Hepatocyte (in vitro differentiated cells): Measurements from ENCODE around the gene RPL35. TPM values are rescaled to one million over a fixed set of nuclear protein-coding genes. Genes with fewer than 3 reads are reported as not detected.

Experiments
- DNase-seq: peaks from one replicate; pipeline ENCODE4 v3.0.0-alpha.2; 2016; ENCODE audit warnings: low spot score
- H2AFZ ChIP-seq: fragments of 200-600 bp; sonication (generic); 2 replicates; pipeline ENCODE4 v1.6.0; 2016; ENCODE audit warnings: antibody characterized with exemption, mild to moderate bottlenecking
- H3K27ac ChIP-seq: fragments of 200-600 bp; sonication (generic); 2 replicates; pipeline ENCODE4 v1.5.1; 2016; ENCODE audit warnings: mild to moderate bottlenecking
- H3K27me3 ChIP-seq: fragments of 200-600 bp; sonication (generic); 2 replicates; pipeline ENCODE4 v1.6.1; 2016
- H3K36me3 ChIP-seq: fragments of 200-600 bp; sonication (generic); replicated peaks from 2 replicates; pipeline ENCODE4 v1.5.1; 2016; ENCODE audit warnings: low read depth; ENCODE audit not compliant: insufficient read depth
- H3K4me1 ChIP-seq: fragments of 200-600 bp; sonication (generic); 2 replicates; pipeline ENCODE4 v1.5.1; 2016; ENCODE audit warnings: mild to moderate bottlenecking, moderate library complexity; ENCODE audit not compliant: insufficient read depth
- H3K4me2 ChIP-seq: fragments of 200-600 bp; sonication (generic); 2 replicates; pipeline ENCODE4 v1.6.0; 2016
- H3K4me3 ChIP-seq: fragments of 200-600 bp; sonication (generic); 2 replicates; pipeline ENCODE4 v1.5.1; 2016; ENCODE audit warnings: mild to moderate bottlenecking
- H3K79me2 ChIP-seq: fragments of 200-600 bp; sonication (generic); 2 replicates; pipeline ENCODE4 v1.6.0; 2017; ENCODE audit warnings: mild to moderate bottlenecking
- H3K9me2 ChIP-seq: fragments of 200-600 bp; sonication (generic); replicated peaks from 2 replicates; pipeline ENCODE4 v1.6.0; 2017; ENCODE audit warnings: mild to moderate bottlenecking; ENCODE audit not compliant: insufficient read depth
- H3K9me3 ChIP-seq: fragments of 200-600 bp; sonication (generic); 2 replicates; pipeline ENCODE4 v1.5.1; 2016; ENCODE audit warnings: low read depth, mild to moderate bottlenecking
- H4K20me1 ChIP-seq: fragments of 200-600 bp; sonication (generic); 2 replicates; pipeline ENCODE4 v1.6.0; 2016; ENCODE audit warnings: mild to moderate bottlenecking; ENCODE audit not compliant: insufficient read depth, poor library complexity, severe bottlenecking
- EZH2 ChIP-seq: fragments of 200-600 bp; sonication (generic); IDR thresholded peaks from 2 replicates; pipeline ENCODE4 v1.6.1; 2016; ENCODE audit warnings: antibody characterized with exemption, mild to moderate bottlenecking, borderline replicate concordance
- EZH2phosphoT487 ChIP-seq: fragments of 200-600 bp; sonication (generic); IDR thresholded peaks from one replicate; pipeline ENCODE4 v1.6.1; 2018; ENCODE audit warnings: antibody characterized with exemption, mild to moderate bottlenecking, low read depth, moderate library complexity; ENCODE audit not compliant: unreplicated experiment, severe bottlenecking
- WGBS: methylation state at CpG from one replicate; pipeline ENCODE4 v1.1.6; 2016; ENCODE audit warnings: low lambda C conversion rate; ENCODE audit errors: missing lambda C conversion rate; 5-methylcytosine and 5-hydroxymethylcytosine counted together
- polyA plus RNA-seq: library from polyadenylated mRNA; unstranded; fragments of >200 nt; fragmentation: Nextera tagmentation; extraction: Ambion mirVana; gene quantifications from 2 replicates; pipeline ENCODE4 v1.2.1, GENCODE V29; 2016
- total RNA-seq: library from RNA; depleted of rRNA; stranded (reverse); fragments of >200 nt; gene quantifications from 2 replicates; pipeline ENCODE4 v1.2.3, GENCODE V29; 2014
- TF ChIP-seq, protein P1 (sequence below): fragments of 200-600 bp; sonication (generic); IDR thresholded peaks from 2 replicates; pipeline ENCODE4 v1.5.1; 2016; ENCODE audit warnings: antibody characterized with exemption, mild to moderate bottlenecking; ENCODE audit not compliant: poor library complexity

Gene RPL35
- total and polyA plus RNA-seq, 2 experiments from 2014 or later = 927 to 1,257 TPM

DNA sequence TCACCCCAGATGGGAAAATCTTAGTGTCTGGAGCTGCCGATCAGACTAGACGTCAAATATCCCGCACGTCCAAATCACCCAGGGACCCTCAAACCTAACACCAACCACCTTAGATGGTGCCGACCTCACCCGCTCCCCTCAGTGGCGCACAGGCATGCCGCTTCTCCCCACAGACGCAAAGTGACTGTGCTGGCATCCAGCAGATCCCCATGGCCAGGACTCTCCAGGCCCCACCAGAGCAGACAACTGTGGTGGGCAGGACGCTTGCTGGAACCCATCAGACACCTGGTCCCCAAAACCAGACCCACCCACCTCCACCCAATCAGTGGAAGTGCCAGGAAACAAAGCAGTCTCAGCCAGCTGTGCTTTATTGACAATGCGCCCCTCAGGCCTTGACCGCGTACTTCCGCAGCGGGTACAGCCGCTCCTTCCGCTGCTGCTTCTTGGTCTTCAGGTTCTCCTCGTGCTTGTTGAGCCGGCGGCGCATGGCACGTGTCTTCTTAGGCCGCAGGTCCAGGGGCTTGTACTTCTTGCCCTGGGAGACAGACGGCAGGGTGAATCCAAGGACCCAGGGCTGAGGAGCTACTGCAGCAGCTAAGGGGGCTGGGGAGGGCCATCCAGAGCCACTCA lies 4.1 kb downstream of the RPL35 start:
- H3K4me3 ChIP-seq = no peak overlapping the region

DNA sequence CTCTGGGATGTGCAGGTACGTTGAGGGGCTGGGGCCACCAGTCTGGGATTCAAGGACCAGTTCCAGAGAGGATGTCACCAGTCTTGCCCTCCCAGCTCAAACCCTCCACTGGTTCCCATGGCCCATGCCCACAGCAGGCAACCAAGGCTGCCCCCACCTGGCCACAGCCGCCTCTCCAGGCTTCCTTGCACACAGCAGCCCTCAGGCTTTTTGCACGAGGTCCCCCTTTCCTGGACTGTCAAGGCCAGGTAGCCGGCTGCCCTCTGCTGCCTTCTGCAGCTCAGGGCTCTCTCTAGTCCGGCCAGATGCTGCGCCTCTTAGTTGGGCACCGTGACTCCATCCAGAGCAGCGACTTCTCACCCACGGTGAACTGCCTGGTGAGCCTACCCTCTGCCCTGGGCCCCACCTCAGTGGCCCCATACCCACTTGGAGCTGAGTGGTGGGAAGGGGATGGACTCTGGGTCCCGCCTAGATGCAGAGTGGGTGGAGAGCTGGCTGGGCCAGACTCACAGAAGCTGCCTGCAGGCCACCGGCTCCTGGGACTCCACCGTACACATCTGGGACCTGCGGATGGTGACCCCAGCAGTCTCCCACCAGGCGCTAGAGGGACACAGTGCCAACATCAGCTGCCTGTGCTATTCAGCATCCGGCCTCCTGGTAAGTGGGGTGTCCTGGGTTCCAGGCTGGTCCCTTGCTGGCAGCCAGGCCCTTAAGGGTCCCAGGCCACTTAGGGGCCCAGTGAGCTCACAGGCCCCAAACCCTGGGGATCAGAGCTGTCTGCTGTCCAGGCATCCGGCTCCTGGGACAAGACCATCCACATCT lies 5.6 kb downstream of the RPL35 start:
- Histone ChIP-seq H3K9me2 (no peaks in the 10 kb centered on the region), H3K4me3 (no peak overlapping the region), H4K20me1 (peaks cover 46% of the 10 kb centered on the region), H3K4me2 (no peak overlapping the region), H2AFZ (no peak overlapping the region), H3K27ac (no peak overlapping the region), H3K36me3 (no peaks in the 10 kb centered on the region), H3K9me3 (no peaks in the 10 kb centered on the region), H3K4me1 (peaks cover 20% of the 10 kb centered on the region), H3K79me2 (peaks cover 24% of the 10 kb centered on the region), H3K27me3 (no peaks in the 10 kb centered on the region)
- WGBS = 61% methylated on average over 16 of the region's 16 CpGs
- TF ChIP-seq, protein P1, sequence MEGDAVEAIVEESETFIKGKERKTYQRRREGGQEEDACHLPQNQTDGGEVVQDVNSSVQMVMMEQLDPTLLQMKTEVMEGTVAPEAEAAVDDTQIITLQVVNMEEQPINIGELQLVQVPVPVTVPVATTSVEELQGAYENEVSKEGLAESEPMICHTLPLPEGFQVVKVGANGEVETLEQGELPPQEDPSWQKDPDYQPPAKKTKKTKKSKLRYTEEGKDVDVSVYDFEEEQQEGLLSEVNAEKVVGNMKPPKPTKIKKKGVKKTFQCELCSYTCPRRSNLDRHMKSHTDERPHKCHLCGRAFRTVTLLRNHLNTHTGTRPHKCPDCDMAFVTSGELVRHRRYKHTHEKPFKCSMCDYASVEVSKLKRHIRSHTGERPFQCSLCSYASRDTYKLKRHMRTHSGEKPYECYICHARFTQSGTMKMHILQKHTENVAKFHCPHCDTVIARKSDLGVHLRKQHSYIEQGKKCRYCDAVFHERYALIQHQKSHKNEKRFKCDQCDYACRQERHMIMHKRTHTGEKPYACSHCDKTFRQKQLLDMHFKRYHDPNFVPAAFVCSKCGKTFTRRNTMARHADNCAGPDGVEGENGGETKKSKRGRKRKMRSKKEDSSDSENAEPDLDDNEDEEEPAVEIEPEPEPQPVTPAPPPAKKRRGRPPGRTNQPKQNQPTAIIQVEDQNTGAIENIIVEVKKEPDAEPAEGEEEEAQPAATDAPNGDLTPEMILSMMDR = peak; percentile 30
- TF ChIP-seq EZH2phosphoT487 = no peak
- no peak for TF ChIP-seq EZH2
- DNase-seq = no peak

More for the DNA sequence above, 4.1 kb downstream of the RPL35 start:
- H3K4me1 ChIP-seq = peaks cover 16% of the 10 kb centered on the region
- H3K27me3 ChIP-seq = no peaks in the 10 kb centered on the region
- H2AFZ ChIP-seq = no peak overlapping the region
- H3K79me2 ChIP-seq = peaks cover 29% of the 10 kb centered on the region
- H3K27ac ChIP-seq = no peak overlapping the region
- H3K36me3 ChIP-seq = no peaks in the 10 kb centered on the region
- no peak for DNase-seq
- H3K9me3 ChIP-seq = no peaks in the 10 kb centered on the region
- peaks cover 51% of the 10 kb centered on the region for H4K20me1 ChIP-seq
- TF ChIP-seq EZH2 (no peak), EZH2phosphoT487 (no peak)
- TF ChIP-seq, protein P1 = no peak
- H3K9me2 ChIP-seq = no peaks in the 10 kb centered on the region
- H3K4me2 ChIP-seq = no peak overlapping the region
- 97% methylated on average over 24 of the region's 24 CpGs for WGBS

DNA sequence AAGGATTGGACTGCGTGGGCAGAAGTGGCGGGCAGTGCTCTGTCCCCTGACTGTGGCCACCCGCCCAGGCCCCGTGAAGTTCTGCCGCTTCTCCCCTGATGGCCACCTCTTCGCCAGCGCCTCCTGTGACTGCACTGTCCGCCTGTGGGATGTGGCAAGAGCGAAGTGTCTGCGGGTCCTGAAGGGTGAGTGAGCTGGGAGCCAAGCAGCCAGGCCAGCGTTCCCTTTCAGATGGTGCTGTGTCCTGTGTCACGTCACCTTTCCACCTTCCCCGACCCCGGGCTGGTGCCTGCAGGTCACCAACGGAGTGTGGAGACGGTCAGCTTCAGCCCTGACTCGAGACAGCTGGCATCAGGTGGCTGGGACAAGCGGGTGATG lies 6.2 kb downstream of the RPL35 start:
- H3K4me2 ChIP-seq = no peak overlapping the region
- 88% methylated on average over 18 of the region's 18 CpGs for WGBS
- H3K9me3 ChIP-seq = no peaks in the 10 kb centered on the region
- no peak overlapping the region for H3K27ac ChIP-seq
- H3K4me1 ChIP-seq = peaks cover 14% of the 10 kb centered on the region
- DNase-seq = no peak
- no peaks in the 10 kb centered on the region for H3K36me3 ChIP-seq
- H2AFZ ChIP-seq = no peak overlapping the region
- H3K4me3 ChIP-seq = no peak overlapping the region
- no peaks in the 10 kb centered on the region for H3K9me2 ChIP-seq
- peaks cover 40% of the 10 kb centered on the region for H4K20me1 ChIP-seq
- no peaks in the 10 kb centered on the region for H3K27me3 ChIP-seq
- peaks cover 18% of the 10 kb centered on the region for H3K79me2 ChIP-seq
- TF ChIP-seq, protein P1 = no peak
- TF ChIP-seq EZH2phosphoT487 (no peak), EZH2 (no peak)
